HG02870 (cell line): ENCODE data around the gene CACNG1.
"Not testable (repeated sequence)": the region's sequence is repeated elsewhere in the genome, so short reads cannot be mapped to it uniquely, and the experiment has no call there.

Source experiments
- ATAC-seq: cut with Tn5 transposase; IDR thresholded peaks from one replicate; pipeline ENCODE4 v1.9.1; 2021; ENCODE audit warnings: mild to moderate bottlenecking, moderate library complexity; ENCODE audit not compliant: unreplicated experiment

CACNG1 gene

GRCh38 chr17:67024736-67025135 is 19.6 kb upstream of the CACNG1 start:
- ATAC-seq, result no peak

- no peak for ATAC-seq
Measured at GRCh38 chr17:67025216-67025792, 19.1 kb upstream of the CACNG1 start.

- no peak for ATAC-seq
Measured at GRCh38 chr17:67026341-67026740, 18.0 kb upstream of the CACNG1 start.

- ATAC-seq, result no peak
Measured at GRCh38 chr17:67027031-67027628, 17.2 kb upstream of the CACNG1 start.

GRCh38 chr17:67030641-67031040 is 13.7 kb upstream of the CACNG1 start:
- ATAC-seq, result no peak

GRCh38 chr17:67032382-67032781 is 12.0 kb upstream of the CACNG1 start:
- ATAC-seq, result no peak

- ATAC-seq, result no peak
Measured at GRCh38 chr17:67032985-67033384, 11.4 kb upstream of the CACNG1 start.

- no peak for ATAC-seq
Measured at GRCh38 chr17:67033613-67034012, 10.7 kb upstream of the CACNG1 start.

- peak; percentile 87 for ATAC-seq
Measured at GRCh38 chr17:67035131-67036083, 8.9 kb upstream of the CACNG1 start.

GRCh38 chr17:67038861-67039365 is 5.4 kb upstream of the CACNG1 start:
- ATAC-seq, result no peak

GRCh38 chr17:67040652-67041051 is 3.7 kb upstream of the CACNG1 start:
- no peak for ATAC-seq

- not testable (repeated sequence) for ATAC-seq
Measured at GRCh38 chr17:67041119-67041518, 3.2 kb upstream of the CACNG1 start.

GRCh38 chr17:67041531-67041930 is 2.8 kb upstream of the CACNG1 start:
- no peak for ATAC-seq

- no peak for ATAC-seq
Measured at GRCh38 chr17:67041941-67042899, 2.1 kb upstream of the CACNG1 start.

GRCh38 chr17:67043283-67043682 is 1.1 kb upstream of the CACNG1 start:
- no peak for ATAC-seq

- ATAC-seq, result no peak
Measured at GRCh38 chr17:67044940-67045339, 586 bp downstream of the CACNG1 start.

GRCh38 chr17:67046398-67046797 is 2.0 kb downstream of the CACNG1 start:
- no peak for ATAC-seq

- ATAC-seq, result no peak
Measured at GRCh38 chr17:67047382-67047781, 3.0 kb downstream of the CACNG1 start.

GRCh38 chr17:67049025-67049739 is 4.8 kb downstream of the CACNG1 start:
- ATAC-seq, result no peak

GRCh38 chr17:67050066-67050465 is 5.7 kb downstream of the CACNG1 start:
- no peak for ATAC-seq
